Bronchial epithelial cell (primary cell): Measurements from ENCODE around the gene MGMT. TPM values are rescaled to one million over a fixed set of nuclear protein-coding genes. Genes with fewer than 3 reads are reported as not detected.

ENCODE experiments used
- DNase-seq: peaks from one replicate; pipeline ENCODE4 v3.0.0-alpha.2; 2010; ENCODE audit warnings: low read depth
- FAIRE-seq: peaks from 2 replicates; lab custom pipeline; 2011; peaks lifted over from hg19 to GRCh38; lab: Jason Lieb, UNC
- H3K27me3 ChIP-seq: 2 replicates; pipeline ENCODE4 v1.5.1; 2011; ENCODE audit warnings: low read length; ENCODE audit not compliant: control insufficient read depth, insufficient read depth
- H3K36me3 ChIP-seq: 2 replicates; pipeline ENCODE4 v1.5.1; 2011; ENCODE audit warnings: low read length; ENCODE audit not compliant: control insufficient read depth, insufficient read depth
- H3K4me3 ChIP-seq: 2 replicates; pipeline ENCODE4 v1.5.1; 2011; ENCODE audit warnings: mild to moderate bottlenecking, low read depth, low read length, control low read depth
- total RNA-seq: library from RNA; depleted of rRNA; stranded (reverse); fragments of >200 nt; gene quantifications from 2 replicates; pipeline ENCODE4 v1.2.1, GENCODE V29; 2014
- TF ChIP-seq, protein P1 (sequence below): IDR thresholded peaks from 2 replicates; pipeline ENCODE4 v1.5.1; 2011; ENCODE audit warnings: mild to moderate bottlenecking, moderate library complexity, low read length, control low read depth, inconsistent platforms; ENCODE audit not compliant: insufficient read depth, severe bottlenecking

Gene MGMT
- total RNA-seq, 1 donor from 2014 or later = 19.7 TPM

- FAIRE-seq (no peak), DNase-seq (no peak)
- Histone ChIP-seq H3K4me3 (no peak overlapping the region), H3K27me3 (no peaks in the 10 kb centered on the region), H3K36me3 (no peaks in the 10 kb centered on the region)
- TF ChIP-seq, protein P1, sequence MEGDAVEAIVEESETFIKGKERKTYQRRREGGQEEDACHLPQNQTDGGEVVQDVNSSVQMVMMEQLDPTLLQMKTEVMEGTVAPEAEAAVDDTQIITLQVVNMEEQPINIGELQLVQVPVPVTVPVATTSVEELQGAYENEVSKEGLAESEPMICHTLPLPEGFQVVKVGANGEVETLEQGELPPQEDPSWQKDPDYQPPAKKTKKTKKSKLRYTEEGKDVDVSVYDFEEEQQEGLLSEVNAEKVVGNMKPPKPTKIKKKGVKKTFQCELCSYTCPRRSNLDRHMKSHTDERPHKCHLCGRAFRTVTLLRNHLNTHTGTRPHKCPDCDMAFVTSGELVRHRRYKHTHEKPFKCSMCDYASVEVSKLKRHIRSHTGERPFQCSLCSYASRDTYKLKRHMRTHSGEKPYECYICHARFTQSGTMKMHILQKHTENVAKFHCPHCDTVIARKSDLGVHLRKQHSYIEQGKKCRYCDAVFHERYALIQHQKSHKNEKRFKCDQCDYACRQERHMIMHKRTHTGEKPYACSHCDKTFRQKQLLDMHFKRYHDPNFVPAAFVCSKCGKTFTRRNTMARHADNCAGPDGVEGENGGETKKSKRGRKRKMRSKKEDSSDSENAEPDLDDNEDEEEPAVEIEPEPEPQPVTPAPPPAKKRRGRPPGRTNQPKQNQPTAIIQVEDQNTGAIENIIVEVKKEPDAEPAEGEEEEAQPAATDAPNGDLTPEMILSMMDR = no peak
Measured at GRCh38 chr10:129725482-129725881, 258.4 kb downstream of the MGMT start.

- TF ChIP-seq, protein P1 = no peak
- H3K4me3 ChIP-seq = no peak overlapping the region
- no peak for DNase-seq
- H3K27me3 ChIP-seq = no peaks in the 10 kb centered on the region
- FAIRE-seq = no peak
- no peaks in the 10 kb centered on the region for H3K36me3 ChIP-seq
Measured at GRCh38 chr10:129725890-129726631, 259.0 kb downstream of the MGMT start.

DNA sequence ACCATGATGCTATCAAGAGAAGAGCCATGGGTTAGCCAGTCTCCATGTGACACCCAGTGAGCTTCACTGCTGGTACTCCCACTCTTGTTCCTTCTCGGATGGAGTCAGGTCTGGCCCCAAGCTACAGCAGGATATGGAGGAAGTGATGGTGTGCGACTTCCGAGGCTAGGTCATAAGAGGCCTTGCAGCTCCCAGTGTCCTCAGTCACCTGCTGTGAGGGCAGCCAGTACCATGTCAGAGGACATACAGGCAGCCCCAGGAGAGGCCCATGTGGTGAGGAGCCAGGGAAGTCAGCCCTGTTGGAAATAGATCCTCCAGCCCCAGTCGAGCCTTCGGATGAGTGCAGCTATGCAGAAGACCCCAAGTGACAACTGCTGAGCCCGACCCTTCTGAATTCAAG is 260.0 kb downstream of the MGMT start:
- no peaks in the 10 kb centered on the region for H3K36me3 ChIP-seq
- no peak overlapping the region for H3K4me3 ChIP-seq
- FAIRE-seq (no peak), DNase-seq (no peak)
- H3K27me3 ChIP-seq = no peaks in the 10 kb centered on the region
- TF ChIP-seq, protein P1 = no peak

DNA sequence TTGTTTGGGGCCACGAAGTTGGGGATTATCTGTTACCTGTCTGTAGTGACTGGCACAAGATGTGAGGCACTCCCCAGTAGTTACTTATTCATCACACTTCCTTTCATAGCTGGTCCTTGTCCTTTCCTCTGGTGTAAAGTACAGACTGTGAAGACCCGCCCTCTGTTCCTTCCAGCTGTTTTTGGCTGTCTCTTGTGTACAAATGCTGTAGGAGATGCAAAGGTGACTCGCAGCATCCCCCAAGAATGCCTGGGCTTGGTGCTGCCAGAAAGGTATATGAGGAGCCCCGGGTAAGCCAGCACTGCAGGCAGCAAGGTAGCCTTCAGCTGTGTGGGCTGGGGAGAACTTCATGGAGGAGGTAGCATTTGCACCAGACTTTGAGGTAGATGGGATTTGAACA is 260.5 kb downstream of the MGMT start:
- H3K27me3 ChIP-seq = no peaks in the 10 kb centered on the region
- H3K4me3 ChIP-seq = no peak overlapping the region
- FAIRE-seq (no peak), DNase-seq (no peak)
- TF ChIP-seq, protein P1 = no peak
- H3K36me3 ChIP-seq = no peaks in the 10 kb centered on the region

- FAIRE-seq = no peak
- TF ChIP-seq, protein P1 = no peak
- no peaks in the 10 kb centered on the region for H3K27me3 ChIP-seq
- no peak for DNase-seq
- no peak overlapping the region for H3K4me3 ChIP-seq
- no peaks in the 10 kb centered on the region for H3K36me3 ChIP-seq
Measured at GRCh38 chr10:129728246-129728820, 261.3 kb downstream of the MGMT start.
